HG02981 (cell line): Measurements from ENCODE around the gene RPL37.
"Not testable (repeated sequence)": the region's sequence is repeated elsewhere in the genome, so short reads cannot be mapped to it uniquely, and the experiment has no call there.

Source experiments
- ATAC-seq: cut with Tn5 transposase; IDR thresholded peaks from one replicate; pipeline ENCODE4 v1.9.1; 2021; ENCODE audit warnings: mild to moderate bottlenecking, moderate library complexity; ENCODE audit not compliant: unreplicated experiment

RPL37 gene

GRCh38 chr5:40834391-40834848, 602 bp downstream of the RPL37 start:
- no peak for ATAC-seq

DNA sequence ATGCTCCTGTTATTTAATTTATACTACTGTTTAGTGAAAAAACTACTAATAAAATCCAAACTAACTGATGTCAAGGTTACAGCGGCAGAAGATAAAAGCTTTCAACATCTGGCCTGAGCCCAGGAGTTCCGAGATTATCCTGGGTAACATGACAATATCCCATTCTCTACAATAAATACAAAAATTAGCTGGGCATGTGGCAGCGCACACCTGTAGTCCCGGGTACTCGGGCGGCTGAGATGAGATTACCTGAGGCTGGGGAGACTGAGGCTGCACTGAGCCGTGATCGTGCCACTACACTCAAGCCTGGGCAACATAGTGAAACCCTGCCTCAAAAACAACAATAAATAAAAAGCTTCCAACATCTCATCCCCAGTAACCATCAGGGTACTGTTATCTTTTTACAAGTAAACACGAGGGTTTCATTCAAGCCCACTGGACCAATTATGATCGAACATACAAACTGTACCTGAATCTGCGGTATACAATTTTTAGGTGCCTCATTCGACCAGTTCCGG, 1.3 kb downstream of the RPL37 start:
- no peak for ATAC-seq

DNA sequence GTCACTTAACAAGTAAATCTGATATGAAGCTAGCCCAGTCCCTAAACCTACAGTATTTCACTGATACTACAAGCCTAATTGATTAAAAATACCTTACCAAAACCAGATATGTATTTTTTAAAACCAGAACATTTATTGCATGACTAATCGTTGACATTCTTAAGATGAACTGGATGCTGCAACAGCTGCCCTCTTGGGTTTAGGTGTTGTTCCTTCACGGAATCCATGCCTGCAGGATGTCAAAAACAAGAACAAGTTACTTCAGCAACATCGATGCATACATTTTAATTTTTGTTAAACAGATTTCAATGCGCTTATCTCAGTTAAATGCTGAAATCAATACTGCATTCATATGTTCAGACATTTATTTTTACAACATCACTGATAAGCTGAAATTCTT, 2.7 kb downstream of the RPL37 start:
- ATAC-seq: no peak

- peak; percentile 22 for ATAC-seq
Measured at GRCh38 chr5:40831346-40832210, 3.4 kb downstream of the RPL37 start.

DNA sequence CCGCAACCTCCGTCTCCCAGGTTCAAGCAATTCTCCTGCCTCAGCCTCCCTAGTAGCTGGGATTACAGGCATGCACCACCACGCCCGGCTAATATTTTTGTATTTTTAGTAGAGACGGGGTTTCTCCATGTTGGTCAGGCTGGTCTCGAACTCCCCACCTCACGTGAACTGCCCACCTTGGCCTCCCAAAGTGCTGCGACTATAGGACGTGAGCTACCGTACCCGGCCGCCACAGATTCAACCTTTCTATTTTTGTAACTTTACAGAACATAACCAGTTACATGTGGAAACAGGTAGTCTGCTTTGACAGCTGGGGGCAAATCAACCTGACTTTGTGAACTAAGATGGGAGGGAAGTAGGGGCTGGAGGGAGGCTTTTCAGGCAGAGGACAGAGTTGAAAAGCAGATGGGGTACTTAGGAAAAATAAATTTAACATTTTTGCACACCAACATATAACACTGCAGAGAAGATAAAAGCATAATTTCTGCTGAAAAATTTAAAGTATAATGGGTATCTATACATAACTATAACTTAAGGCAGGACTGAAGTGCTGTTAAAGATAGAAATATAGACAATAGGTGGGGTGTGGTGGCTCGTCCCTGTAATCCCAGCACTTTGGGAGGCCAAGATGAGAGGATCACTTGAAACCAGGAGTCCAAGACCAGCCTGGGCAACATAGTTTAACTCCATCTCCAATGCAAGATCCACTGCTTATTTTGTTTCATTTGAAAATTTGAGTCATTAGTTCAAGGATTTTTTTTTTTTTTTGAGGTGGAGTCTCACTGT, 5.1 kb downstream of the RPL37 start:
- ATAC-seq: no peak

GRCh38 chr5:40828690-40829661, 6.0 kb downstream of the RPL37 start:
- no peak for ATAC-seq

DNA sequence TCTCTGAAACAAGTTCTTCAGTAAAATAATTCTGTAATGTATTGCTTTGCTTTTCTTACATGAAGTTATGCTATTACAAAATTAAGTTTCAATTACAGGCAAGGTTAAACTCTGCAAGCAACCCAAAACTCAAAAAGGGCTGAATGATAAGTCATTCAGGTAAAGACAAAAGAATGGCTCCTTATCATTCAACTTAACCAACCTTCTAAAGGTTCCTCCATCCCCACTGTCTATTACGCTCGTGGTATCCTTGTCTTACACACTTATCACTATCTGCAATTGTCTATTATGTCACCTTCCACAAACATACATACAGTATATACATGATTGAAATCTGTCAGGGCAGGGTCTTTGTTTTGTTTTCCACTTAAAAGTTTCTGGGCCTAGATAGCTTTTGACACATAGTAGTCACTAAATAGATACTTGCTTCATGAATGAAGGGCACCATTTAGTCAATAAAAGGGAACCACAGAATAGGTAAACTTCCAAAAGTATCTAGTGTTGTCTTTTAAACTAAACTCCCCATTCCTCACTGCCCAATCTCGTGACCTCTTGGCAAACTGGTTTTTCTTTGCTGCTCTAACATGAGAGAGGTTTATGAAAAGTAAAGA, 6.9 kb downstream of the RPL37 start:
- no peak for ATAC-seq

GRCh38 chr5:40827188-40827977, 7.6 kb downstream of the RPL37 start:
- ATAC-seq: no peak

- ATAC-seq: no peak
Measured at GRCh38 chr5:40826489-40827187, 8.4 kb downstream of the RPL37 start.

- not testable (repeated sequence) for ATAC-seq
Measured at GRCh38 chr5:40825461-40826043, 9.5 kb downstream of the RPL37 start.

DNA sequence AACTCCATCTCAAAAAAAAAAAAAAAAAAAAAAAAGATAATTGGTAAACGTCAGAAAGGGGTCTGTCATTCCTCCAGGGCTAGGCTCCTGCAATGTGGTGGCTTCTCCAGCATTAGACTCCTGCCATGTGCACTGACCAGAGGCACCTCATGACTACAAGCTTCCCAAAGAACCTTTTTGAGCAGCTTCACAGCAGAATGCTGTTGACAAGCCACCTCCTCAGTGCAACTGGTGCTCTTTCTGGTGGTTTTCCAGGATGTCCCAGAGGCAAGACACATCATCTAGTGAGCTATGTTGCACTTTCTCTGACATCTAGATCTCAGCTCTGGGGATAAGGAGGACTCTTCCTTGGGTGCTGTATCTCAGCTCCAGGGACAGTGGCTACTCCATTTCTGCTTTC, 11.6 kb downstream of the RPL37 start:
- no peak for ATAC-seq

DNA sequence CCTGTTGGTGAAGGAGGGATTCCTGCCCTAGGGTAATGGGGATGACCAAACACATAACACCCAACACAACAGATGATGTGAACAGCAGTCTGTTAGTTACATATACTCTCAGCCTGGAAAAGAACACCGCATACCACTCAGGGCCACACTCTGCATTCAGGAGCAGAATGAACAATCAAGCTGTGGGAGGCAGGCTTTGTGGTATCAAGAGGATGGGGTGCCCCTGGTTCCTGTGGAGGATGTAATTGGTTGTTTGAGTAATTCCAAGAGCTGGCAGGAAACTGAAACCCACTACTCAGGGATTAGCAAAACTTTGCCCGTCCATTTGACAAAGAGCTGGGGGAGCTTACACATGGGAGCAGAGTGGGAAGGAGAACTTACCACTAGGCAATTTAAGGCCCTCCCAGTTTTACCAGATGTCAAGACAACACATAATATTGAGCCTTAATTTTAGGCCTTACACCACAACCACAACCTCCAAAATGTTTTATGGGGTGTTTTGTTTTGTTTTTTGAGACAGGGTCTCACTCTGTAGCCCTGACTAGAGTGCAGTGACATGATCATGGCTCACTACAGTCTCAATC, 21.2 kb downstream of the RPL37 start:
- no peak for ATAC-seq

DNA sequence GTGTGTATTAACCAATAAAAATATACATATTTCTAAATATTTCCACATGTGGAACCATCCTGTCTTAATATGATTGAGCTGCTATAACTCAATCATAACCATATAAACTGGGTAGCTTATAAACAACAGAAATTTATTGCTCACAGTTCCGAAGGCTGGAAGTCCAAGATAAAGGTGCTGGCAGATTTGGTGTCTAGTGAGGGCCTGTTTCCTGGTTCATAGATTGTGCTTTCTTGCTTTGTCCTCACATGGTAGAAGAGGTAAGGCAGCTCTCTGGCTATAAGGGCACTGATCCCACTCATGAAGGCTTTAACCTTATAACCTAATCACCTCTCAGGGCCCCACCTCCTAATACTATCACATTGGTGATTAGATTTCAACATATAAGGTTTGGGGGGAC, 22.9 kb downstream of the RPL37 start:
- ATAC-seq: no peak

- ATAC-seq: no peak
Measured at GRCh38 chr5:40801771-40802562, 33.1 kb downstream of the RPL37 start.

DNA sequence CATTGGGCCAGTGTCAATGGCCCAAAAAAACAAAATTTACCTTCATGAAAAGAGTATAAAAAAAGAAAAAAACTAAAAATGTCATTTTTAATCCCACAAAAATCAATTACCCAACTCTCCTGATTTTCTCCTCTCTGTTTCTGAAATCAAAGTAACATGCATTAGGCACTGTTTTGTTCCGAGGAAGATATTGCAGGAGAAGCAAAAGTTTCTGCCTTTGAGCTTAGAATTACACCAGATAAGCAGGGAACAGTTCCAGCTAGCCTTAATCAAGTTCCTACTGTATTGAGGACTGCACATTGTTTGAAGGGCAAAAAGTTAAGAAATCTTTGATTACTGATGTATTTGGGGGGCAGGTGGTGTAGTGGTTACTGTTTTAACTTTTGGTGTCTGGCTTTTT, 35.8 kb downstream of the RPL37 start:
- no peak for ATAC-seq

- no peak for ATAC-seq
Measured at GRCh38 chr5:40798801-40799210, 36.2 kb downstream of the RPL37 start.
